Measurements from ENCODE around the gene ACAP2. TPM values are rescaled to one million over a fixed set of nuclear protein-coding genes. Genes with fewer than 3 reads are reported as not detected.

The ACAP2 gene
- polyA plus RNA-seq, 1 donor from 2014 or later, result 88.7 TPM

DNA sequence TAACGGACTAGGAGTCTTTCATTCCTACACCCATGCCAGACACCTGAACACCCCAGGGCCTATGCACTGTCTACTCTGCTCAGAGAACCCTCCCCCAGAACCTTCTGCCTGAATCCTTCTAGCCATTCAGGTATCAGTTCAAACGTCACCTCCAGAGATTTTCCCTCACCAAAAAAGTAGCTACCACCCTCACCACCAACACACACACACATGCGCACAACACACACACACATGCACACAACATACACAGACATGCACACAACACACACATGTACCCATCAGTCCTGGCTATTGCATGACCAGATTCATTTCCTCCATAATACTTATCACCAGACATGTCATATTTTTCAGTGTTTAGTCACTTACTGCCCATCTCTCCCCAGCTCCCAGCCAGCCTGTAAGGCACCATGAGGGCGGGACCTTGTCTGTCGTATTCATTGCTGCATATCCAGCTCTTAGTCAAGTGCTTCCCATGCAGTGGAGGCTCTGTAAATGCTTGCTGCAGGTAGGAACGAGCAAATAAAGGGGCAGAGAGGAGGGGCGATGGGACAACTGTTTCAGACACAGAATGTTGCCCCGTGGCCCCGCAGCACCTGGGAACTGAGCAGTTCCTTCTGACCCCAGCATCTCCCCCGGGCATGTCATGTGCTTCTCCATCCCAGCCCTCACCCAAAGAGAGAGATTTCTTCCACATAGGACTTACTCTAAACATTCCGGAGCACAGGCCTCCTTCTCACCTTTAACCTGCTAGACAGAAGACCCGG is 201.0 kb downstream of the ACAP2 start:
- no peak overlapping the region for H3K4me2 ChIP-seq (ENCODE audit: low read length)
- H3K9me3 ChIP-seq (ENCODE audit: low read length), result no peaks in the 10 kb centered on the region
- H3K9ac ChIP-seq (ENCODE audit: low read length), result no peak overlapping the region
- H3K27me3 ChIP-seq (ENCODE audit: insufficient read depth, low read depth, low read length), result no peaks in the 10 kb centered on the region
- no peaks in the 10 kb centered on the region for H3K36me3 ChIP-seq (ENCODE audit: insufficient read depth, low read length)
- H2AFZ ChIP-seq (ENCODE audit: low read depth, low read length), result no peak overlapping the region
- no peaks in the 10 kb centered on the region for H4K20me1 ChIP-seq (ENCODE audit: insufficient read depth)
- TF ChIP-seq TAF1 (IDR thresholded peaks at IDR 0.05; ENCODE audit: low read depth) (no peak), CTCF (IDR thresholded peaks at IDR 0.05; ENCODE audit: poor library complexity, severe bottlenecking) (no peak), MXI1 (conservative IDR thresholded peaks at IDR 0.05; ENCODE audit: poor library complexity, severe bottlenecking) (no peak), REST (IDR thresholded peaks at IDR 0.05; ENCODE audit: borderline replicate concordance) (no peak)
- no peak overlapping the region for H3K4me3 ChIP-seq (ENCODE audit: low read length)
- no peaks in the 10 kb centered on the region for H3F3A ChIP-seq (ENCODE audit: insufficient read depth, low read length, poor library complexity, severe bottlenecking)
- H3K9me2 ChIP-seq (ENCODE audit: insufficient read depth, low read length), result no peaks in the 10 kb centered on the region
- H3K79me2 ChIP-seq (replicated peaks; ENCODE audit: insufficient read depth, low read length), result no peaks in the 10 kb centered on the region
- H3K27ac ChIP-seq (ENCODE audit: low read length), result no peak overlapping the region

DNA sequence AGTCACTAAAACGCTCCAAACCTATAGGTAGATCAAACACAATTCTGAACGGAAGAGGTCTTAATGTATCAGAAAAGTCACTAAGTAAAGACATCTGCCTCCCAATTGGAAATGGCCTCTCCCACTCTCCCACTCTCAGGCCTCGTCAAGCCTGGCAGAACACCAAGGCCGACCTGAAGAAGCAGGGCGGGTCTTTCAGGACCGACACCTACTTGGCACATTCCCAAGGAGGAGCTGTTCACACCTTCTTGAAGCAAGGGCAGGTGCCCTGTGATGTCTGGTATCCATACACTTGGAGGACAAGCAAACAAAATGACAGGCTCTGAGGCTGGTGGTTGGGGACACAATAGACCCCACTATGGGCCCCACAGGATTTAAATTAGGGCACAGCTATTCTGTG is 201.9 kb downstream of the ACAP2 start:
- no peaks in the 10 kb centered on the region for H3K9me3 ChIP-seq (ENCODE audit: low read length)
- H3K9me2 ChIP-seq (ENCODE audit: insufficient read depth, low read length), result no peaks in the 10 kb centered on the region
- H3K27ac ChIP-seq (ENCODE audit: low read length), result no peak overlapping the region
- no peak overlapping the region for H3K9ac ChIP-seq (ENCODE audit: low read length)
- H3K79me2 ChIP-seq (replicated peaks; ENCODE audit: insufficient read depth, low read length), result no peaks in the 10 kb centered on the region
- no peak overlapping the region for H3K4me3 ChIP-seq (ENCODE audit: low read length)
- no peaks in the 10 kb centered on the region for H3K36me3 ChIP-seq (ENCODE audit: insufficient read depth, low read length)
- no peak overlapping the region for H2AFZ ChIP-seq (ENCODE audit: low read depth, low read length)
- H3K4me2 ChIP-seq (ENCODE audit: low read length), result no peak overlapping the region
- TF ChIP-seq TAF1 (IDR thresholded peaks at IDR 0.05; ENCODE audit: low read depth) (no peak), EZH2 (IDR thresholded peaks at IDR 0.05; ENCODE audit: borderline replicate concordance, insufficient read depth, low read length, poor library complexity, severe bottlenecking) (no peak), CTCF (IDR thresholded peaks at IDR 0.05; ENCODE audit: poor library complexity, severe bottlenecking) (no peak), MXI1 (conservative IDR thresholded peaks at IDR 0.05; ENCODE audit: poor library complexity, severe bottlenecking) (no peak), POLR2AphosphoS5 (IDR thresholded peaks at IDR 0.05) (no peak), RAD21 (conservative IDR thresholded peaks at IDR 0.05) (no peak), REST (IDR thresholded peaks at IDR 0.05; ENCODE audit: borderline replicate concordance) (no peak), SMC3 (conservative IDR thresholded peaks at IDR 0.05; ENCODE audit: poor library complexity) (no peak), EP300 (conservative IDR thresholded peaks at IDR 0.05; ENCODE audit: poor library complexity, severe bottlenecking) (no peak)
- no peaks in the 10 kb centered on the region for H3F3A ChIP-seq (ENCODE audit: insufficient read depth, low read length, poor library complexity, severe bottlenecking)
- no peaks in the 10 kb centered on the region for H3K27me3 ChIP-seq (ENCODE audit: insufficient read depth, low read depth, low read length)
- H4K20me1 ChIP-seq (ENCODE audit: insufficient read depth), result no peaks in the 10 kb centered on the region
